Measurements from ENCODE around the gene DCTPP1.

DNA sequence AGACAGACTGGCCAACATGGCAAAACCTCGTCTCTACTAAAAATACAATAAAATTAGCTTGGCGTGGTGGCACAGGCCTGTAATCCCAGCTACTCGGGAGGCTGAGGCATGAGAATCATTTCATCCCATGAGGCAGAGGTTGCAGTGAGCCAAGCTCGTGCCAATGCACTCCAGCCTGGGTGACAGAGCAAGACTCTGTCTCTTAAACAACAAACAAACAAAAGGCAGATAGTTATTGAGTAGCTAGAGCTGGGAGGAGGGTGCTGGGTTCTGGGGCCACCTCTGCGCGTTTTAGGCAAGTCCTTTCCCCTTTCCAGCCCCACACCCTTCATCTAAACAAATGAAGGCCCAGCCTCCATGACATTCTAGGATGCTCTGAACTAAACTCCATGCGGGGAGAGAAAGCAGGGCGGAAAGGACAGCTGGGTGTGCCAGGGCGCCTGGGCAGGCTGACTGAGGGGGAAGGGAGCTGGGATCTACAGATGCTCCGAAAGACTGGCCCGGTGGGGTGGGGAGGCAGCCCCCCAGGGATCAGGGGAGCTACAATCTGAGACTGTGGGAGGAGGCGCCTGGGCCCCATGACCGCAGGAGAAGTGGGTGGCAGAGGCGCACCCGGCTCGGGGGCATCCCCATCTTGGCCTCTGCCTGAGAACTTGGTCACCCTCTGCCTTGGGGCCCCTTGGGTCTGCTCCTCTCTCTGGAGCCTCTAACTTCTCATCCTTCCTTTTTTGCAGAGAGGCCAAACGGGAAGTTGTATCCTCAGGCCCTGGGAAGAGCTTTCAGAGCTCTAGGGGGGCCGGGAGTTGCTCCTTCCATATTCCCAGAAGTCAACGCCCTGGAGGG, 43.6 kb upstream of the DCTPP1 start:
- TF ChIP-seq, protein P1, sequence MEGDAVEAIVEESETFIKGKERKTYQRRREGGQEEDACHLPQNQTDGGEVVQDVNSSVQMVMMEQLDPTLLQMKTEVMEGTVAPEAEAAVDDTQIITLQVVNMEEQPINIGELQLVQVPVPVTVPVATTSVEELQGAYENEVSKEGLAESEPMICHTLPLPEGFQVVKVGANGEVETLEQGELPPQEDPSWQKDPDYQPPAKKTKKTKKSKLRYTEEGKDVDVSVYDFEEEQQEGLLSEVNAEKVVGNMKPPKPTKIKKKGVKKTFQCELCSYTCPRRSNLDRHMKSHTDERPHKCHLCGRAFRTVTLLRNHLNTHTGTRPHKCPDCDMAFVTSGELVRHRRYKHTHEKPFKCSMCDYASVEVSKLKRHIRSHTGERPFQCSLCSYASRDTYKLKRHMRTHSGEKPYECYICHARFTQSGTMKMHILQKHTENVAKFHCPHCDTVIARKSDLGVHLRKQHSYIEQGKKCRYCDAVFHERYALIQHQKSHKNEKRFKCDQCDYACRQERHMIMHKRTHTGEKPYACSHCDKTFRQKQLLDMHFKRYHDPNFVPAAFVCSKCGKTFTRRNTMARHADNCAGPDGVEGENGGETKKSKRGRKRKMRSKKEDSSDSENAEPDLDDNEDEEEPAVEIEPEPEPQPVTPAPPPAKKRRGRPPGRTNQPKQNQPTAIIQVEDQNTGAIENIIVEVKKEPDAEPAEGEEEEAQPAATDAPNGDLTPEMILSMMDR (conservative IDR thresholded peaks at IDR 0.05) = no peak
- TF ChIP-seq EZH2 (IDR thresholded peaks at IDR 0.05; ENCODE audit: low read depth) = no peak

Measured in PC-9 (cell line).